ENCODE results near the gene ADAMTS12. TPM values are rescaled to one million over a fixed set of nuclear protein-coding genes. Genes with fewer than 3 reads are reported as not detected.

The ADAMTS12 gene
- polyA plus RNA-seq, 1 of the 3 experiments (the other 2 are of a cell fraction) = 2.5 TPM

DNA sequence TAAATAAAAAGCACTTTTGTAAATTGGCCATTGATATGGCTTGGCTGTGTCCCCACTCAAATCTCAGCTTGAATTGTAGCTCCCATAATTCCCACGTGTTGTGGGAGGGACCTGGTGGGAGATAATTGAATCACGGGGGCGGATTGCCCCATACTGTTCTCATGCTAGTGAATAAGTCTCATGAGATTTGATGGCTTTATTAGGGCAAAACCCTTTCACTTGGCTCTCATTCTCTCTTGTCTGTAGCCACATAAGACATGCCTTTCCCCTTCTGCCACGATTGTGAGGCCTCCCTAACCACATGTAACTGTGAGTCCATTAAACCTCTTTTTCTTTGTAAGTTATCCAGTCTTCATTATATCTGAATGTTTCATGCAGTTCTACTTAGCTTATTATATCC is 297.8 kb downstream of the ADAMTS12 start:
- CTCF ChIA-PET = interaction anchor here (0.6 to 2.7 kb wide), 3 partner anchors 124 to 319 kb away, joined by 3 to 9 read pairs (median 7); no protein-coding TSS in a partner anchor
- no peak for DNase-seq
- 29% methylated on average over 4 of the region's 4 CpGs for WGBS (ENCODE audit: low lambda C conversion rate)

More for the DNA sequence above, 297.8 kb downstream of the ADAMTS12 start:
- POLR2A ChIA-PET = no interaction called here
- Histone ChIP-seq H3K4me2 (no peak overlapping the region), H3K79me2 (ENCODE audit: insufficient read depth) (no peaks in the 10 kb centered on the region), H3K9me3 (no peaks in the 10 kb centered on the region), H3K36me3 (replicated peaks in 1 of 2; ENCODE audit: control insufficient read depth in 1 of 2, insufficient read depth in 2 of 2, low read length in 1 of 2) (no peaks in the 10 kb centered on the region), H3K9me2 (no peaks in the 10 kb centered on the region), H4K20me1 (ENCODE audit: insufficient read depth) (no peaks in the 10 kb centered on the region), H3K27ac (ENCODE audit: low read depth in 2 of 2, low read length in 1 of 2) (no peak overlapping the region), H3K9ac (no peak overlapping the region), H3K4me1 (ENCODE audit: control insufficient read depth in 1 of 2, insufficient read depth in 2 of 2, low read depth in 1 of 2, low read length in 1 of 2) (no peaks in the 10 kb centered on the region), H3K27me3 (ENCODE audit: insufficient read depth) (no peaks in the 10 kb centered on the region; the same call in 1 of the 2 replicates), H3K4me3 (ENCODE audit: low read depth in 2 of 2, low read length in 1 of 2) (no peak overlapping the region), H3F3A (replicated peaks; ENCODE audit: insufficient read depth) (no peaks in the 10 kb centered on the region), H2AFZ (ENCODE audit: low read depth) (no peak overlapping the region)
- TF ChIP-seq EP300 (IDR thresholded peaks at IDR 0.05; ENCODE audit: borderline replicate concordance in 1 of 2, low read depth in 1 of 2, low read length in 1 of 2) (no peak), RCOR1 (IDR thresholded peaks at IDR 0.05; ENCODE audit: low read length) (no peak), FOSL2 (IDR thresholded peaks at IDR 0.05; ENCODE audit: borderline replicate concordance, low read depth) (no peak), YY1 (IDR thresholded peaks at IDR 0.05; ENCODE audit: low read depth) (no peak), RAD21 (IDR thresholded peaks at IDR 0.05; ENCODE audit: low read length) (no peak), FOXJ3 (CRISPR knock-in tag; IDR thresholded peaks at IDR 0.05) (no peak), TEAD4 (IDR thresholded peaks at IDR 0.05; ENCODE audit: borderline replicate concordance, insufficient read depth) (no peak)
- TF ChIP-seq, protein P1, sequence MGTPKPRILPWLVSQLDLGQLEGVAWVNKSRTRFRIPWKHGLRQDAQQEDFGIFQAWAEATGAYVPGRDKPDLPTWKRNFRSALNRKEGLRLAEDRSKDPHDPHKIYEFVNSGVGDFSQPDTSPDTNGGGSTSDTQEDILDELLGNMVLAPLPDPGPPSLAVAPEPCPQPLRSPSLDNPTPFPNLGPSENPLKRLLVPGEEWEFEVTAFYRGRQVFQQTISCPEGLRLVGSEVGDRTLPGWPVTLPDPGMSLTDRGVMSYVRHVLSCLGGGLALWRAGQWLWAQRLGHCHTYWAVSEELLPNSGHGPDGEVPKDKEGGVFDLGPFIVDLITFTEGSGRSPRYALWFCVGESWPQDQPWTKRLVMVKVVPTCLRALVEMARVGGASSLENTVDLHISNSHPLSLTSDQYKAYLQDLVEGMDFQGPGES (IDR thresholded peaks at IDR 0.05; ENCODE audit: low read depth, low read length) = no peak
- TF ChIP-seq, protein P2, sequence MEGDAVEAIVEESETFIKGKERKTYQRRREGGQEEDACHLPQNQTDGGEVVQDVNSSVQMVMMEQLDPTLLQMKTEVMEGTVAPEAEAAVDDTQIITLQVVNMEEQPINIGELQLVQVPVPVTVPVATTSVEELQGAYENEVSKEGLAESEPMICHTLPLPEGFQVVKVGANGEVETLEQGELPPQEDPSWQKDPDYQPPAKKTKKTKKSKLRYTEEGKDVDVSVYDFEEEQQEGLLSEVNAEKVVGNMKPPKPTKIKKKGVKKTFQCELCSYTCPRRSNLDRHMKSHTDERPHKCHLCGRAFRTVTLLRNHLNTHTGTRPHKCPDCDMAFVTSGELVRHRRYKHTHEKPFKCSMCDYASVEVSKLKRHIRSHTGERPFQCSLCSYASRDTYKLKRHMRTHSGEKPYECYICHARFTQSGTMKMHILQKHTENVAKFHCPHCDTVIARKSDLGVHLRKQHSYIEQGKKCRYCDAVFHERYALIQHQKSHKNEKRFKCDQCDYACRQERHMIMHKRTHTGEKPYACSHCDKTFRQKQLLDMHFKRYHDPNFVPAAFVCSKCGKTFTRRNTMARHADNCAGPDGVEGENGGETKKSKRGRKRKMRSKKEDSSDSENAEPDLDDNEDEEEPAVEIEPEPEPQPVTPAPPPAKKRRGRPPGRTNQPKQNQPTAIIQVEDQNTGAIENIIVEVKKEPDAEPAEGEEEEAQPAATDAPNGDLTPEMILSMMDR (IDR thresholded peaks at IDR 0.05) = no peak
- TF ChIP-seq, protein P3, sequence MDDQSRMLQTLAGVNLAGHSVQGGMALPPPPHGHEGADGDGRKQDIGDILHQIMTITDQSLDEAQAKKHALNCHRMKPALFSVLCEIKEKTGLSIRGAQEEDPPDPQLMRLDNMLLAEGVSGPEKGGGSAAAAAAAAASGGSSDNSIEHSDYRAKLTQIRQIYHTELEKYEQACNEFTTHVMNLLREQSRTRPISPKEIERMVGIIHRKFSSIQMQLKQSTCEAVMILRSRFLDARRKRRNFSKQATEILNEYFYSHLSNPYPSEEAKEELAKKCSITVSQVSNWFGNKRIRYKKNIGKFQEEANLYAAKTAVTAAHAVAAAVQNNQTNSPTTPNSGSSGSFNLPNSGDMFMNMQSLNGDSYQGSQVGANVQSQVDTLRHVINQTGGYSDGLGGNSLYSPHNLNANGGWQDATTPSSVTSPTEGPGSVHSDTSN (IDR thresholded peaks at IDR 0.05) = no peak
- TF ChIP-seq, protein P4, sequence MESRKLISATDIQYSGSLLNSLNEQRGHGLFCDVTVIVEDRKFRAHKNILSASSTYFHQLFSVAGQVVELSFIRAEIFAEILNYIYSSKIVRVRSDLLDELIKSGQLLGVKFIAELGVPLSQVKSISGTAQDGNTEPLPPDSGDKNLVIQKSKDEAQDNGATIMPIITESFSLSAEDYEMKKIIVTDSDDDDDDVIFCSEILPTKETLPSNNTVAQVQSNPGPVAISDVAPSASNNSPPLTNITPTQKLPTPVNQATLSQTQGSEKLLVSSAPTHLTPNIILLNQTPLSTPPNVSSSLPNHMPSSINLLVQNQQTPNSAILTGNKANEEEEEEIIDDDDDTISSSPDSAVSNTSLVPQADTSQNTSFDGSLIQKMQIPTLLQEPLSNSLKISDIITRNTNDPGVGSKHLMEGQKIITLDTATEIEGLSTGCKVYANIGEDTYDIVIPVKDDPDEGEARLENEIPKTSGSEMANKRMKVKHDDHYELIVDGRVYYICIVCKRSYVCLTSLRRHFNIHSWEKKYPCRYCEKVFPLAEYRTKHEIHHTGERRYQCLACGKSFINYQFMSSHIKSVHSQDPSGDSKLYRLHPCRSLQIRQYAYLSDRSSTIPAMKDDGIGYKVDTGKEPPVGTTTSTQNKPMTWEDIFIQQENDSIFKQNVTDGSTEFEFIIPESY (IDR thresholded peaks at IDR 0.05; ENCODE audit: borderline replicate concordance, low read depth) = no peak

All from SK-N-SH (cell line).